CD4-positive, alpha-beta T cell treated with Interleukin-15 for 1 hour (primary cell): ENCODE measurements around the gene GALNT16.
A peak's percentile ranks its signal among the peaks of the same experiment; 100 is the strongest.

Experiments used
- DNase-seq: peaks from one replicate; pipeline ENCODE4 v3.0.0-alpha.2; 2020

GALNT16 gene

GRCh38 chr14:69318241-69318640 lies 58.3 kb downstream of the GALNT16 start:
- DNase-seq = peak; percentile 24

GRCh38 chr14:69318901-69319475 lies 59.0 kb downstream of the GALNT16 start:
- DNase-seq = peak; percentile 7

- DNase-seq = peak; percentile 14
Measured at GRCh38 chr14:69319911-69320310, 60.0 kb downstream of the GALNT16 start.

- peak; percentile 13 for DNase-seq
Measured at GRCh38 chr14:69320581-69321365, 60.8 kb downstream of the GALNT16 start.

- peak; percentile 10 for DNase-seq
Measured at GRCh38 chr14:69321601-69322330, 61.8 kb downstream of the GALNT16 start.

GRCh38 chr14:69323266-69323998 lies 63.5 kb downstream of the GALNT16 start:
- peak; percentile 8 for DNase-seq

- peak; percentile 7 for DNase-seq
Measured at GRCh38 chr14:69323999-69324282, 64.0 kb downstream of the GALNT16 start.

- peak; percentile 5 for DNase-seq
Measured at GRCh38 chr14:69324341-69324931, 64.5 kb downstream of the GALNT16 start.

- DNase-seq = peak; percentile 3
Measured at GRCh38 chr14:69325086-69325485, 65.1 kb downstream of the GALNT16 start.

- peak; percentile 8 for DNase-seq
Measured at GRCh38 chr14:69325646-69326265, 65.8 kb downstream of the GALNT16 start.

GRCh38 chr14:69326611-69327010 lies 66.7 kb downstream of the GALNT16 start:
- DNase-seq = peak; percentile 11

GRCh38 chr14:69327507-69327906 lies 67.5 kb downstream of the GALNT16 start:
- peak; percentile 0 for DNase-seq

GRCh38 chr14:69328317-69328716 lies 68.4 kb downstream of the GALNT16 start:
- peak; percentile 12 for DNase-seq

- DNase-seq = no peak
Measured at GRCh38 chr14:69328765-69329164, 68.8 kb downstream of the GALNT16 start.

GRCh38 chr14:69331206-69331605 lies 71.2 kb downstream of the GALNT16 start:
- peak; percentile 7 for DNase-seq

- DNase-seq = no peak
Measured at GRCh38 chr14:69332782-69333395, 72.9 kb downstream of the GALNT16 start.

GRCh38 chr14:69333791-69334337 lies 73.9 kb downstream of the GALNT16 start:
- no peak for DNase-seq

- no peak for DNase-seq
Measured at GRCh38 chr14:69334576-69334975, 74.6 kb downstream of the GALNT16 start.

- DNase-seq = no peak
Measured at GRCh38 chr14:69335371-69335771, 75.4 kb downstream of the GALNT16 start.

GRCh38 chr14:69337984-69338383 lies 78.0 kb downstream of the GALNT16 start:
- no peak for DNase-seq

- no peak for DNase-seq
Measured at GRCh38 chr14:69339426-69339825, 79.5 kb downstream of the GALNT16 start.
